ENCODE measurements around the gene COL11A1. TPM values are rescaled to one million over a fixed set of nuclear protein-coding genes. Genes with fewer than 3 reads are reported as not detected.

Gene COL11A1
- total and polyA plus RNA-seq, 2 of the 4 experiments (the other 2 are of a cell fraction): 4.6 to 5.2 TPM

GRCh38 chr1:102884238-102884637, 224.1 kb downstream of the COL11A1 start:
- Histone ChIP-seq H2BK15ac (ENCODE audit: low read depth, low read length) (no peak overlapping the region), H2AK5ac (ENCODE audit: low read depth, low read length) (no peak overlapping the region), H2AK9ac (replicated peaks; ENCODE audit: low read depth, low read length, poor library complexity) (no peak overlapping the region), H2BK20ac (ENCODE audit: low read depth, low read length) (no peak overlapping the region), H4K8ac (ENCODE audit: low read depth in 2 of 2, low read length in 2 of 2) (no peak overlapping the region), H3K18ac (ENCODE audit: low read depth, low read length) (no peak overlapping the region), H4K91ac (ENCODE audit: insufficient read depth, low read depth, low read length) (no peak overlapping the region), H3K79me1 (ENCODE audit: low read depth in 1 of 2, low read length in 2 of 2) (no peaks in the 10 kb centered on the region), H2AFZ (replicated peaks; ENCODE audit: low read length, poor library complexity) (no peak overlapping the region), H4K5ac (ENCODE audit: low read depth, low read length) (no peak overlapping the region), H4K20me1 (ENCODE audit: insufficient read depth, low read length) (no peaks in the 10 kb centered on the region), H3K56ac (ENCODE audit: extremely low read depth, insufficient read depth, low read length) (no peak overlapping the region), H3K9me1 (ENCODE audit: insufficient read depth, low read length) (no peaks in the 10 kb centered on the region), H3K23ac (ENCODE audit: low read depth, low read length) (no peak overlapping the region), H2BK120ac (ENCODE audit: low read depth, low read length) (no peak overlapping the region), H3K36me3 (ENCODE audit: control insufficient read depth, insufficient read depth, low read length) (no peaks in the 10 kb centered on the region), H2BK5ac (ENCODE audit: low read depth, low read length, poor library complexity, severe bottlenecking) (no peak overlapping the region), H3K4me2 (ENCODE audit: low read depth, low read length) (no peak overlapping the region), H3K9me3 (ENCODE audit: control insufficient read depth, insufficient read depth, low read length) (no peaks in the 10 kb centered on the region), H3K4me3 (ENCODE audit: insufficient read depth, low read depth, low read length) (no peak overlapping the region), H3K9ac (ENCODE audit: low read depth, low read length) (no peak overlapping the region), H3K14ac (replicated peaks; ENCODE audit: low read depth, low read length) (no peak overlapping the region), H3K4me1 (ENCODE audit: control insufficient read depth, insufficient read depth, low read length) (peaks cover 2% of the 10 kb centered on the region; the same call in 1 of the 2 replicates), H3K27me3 (ENCODE audit: control insufficient read depth, insufficient read depth, low read length) (no peaks in the 10 kb centered on the region), H3K27ac (ENCODE audit: insufficient read depth, low read length) (no peak overlapping the region), H3K4ac (ENCODE audit: low read depth, low read length) (no peak overlapping the region)
- in situ Hi-C loops (cut with MboI; ENCODE audit: low sequenced_read_pairs) (no loop called here), intact Hi-C loops (cut with micrococcal nuclease) (no loop called here), dilution Hi-C loops (cut with HindIII; ENCODE audit: low sequenced_read_pairs, unreplicated experiment) (no loop called here)
- ChIA-PET CTCF (no interaction called here), POLR2A (ENCODE audit: unreplicated experiment) (no interaction called here)
- 100% methylated on average over 2 of the region's 4 CpGs; no CpG with 5 or more reads in 1 of the 2 experiments for WGBS, 2 experiments (ENCODE audit: extremely low coverage in 2 of 2, insufficient read length in 1 of 2)
- BruUV-seq (replicated peaks): no TSS peak
- no peak for DNase-seq
- no peak for ATAC-seq (ENCODE audit: low read depth)
- no peak for TF ChIP-seq RAD21 (IDR thresholded peaks at IDR 0.05; ENCODE audit: low read length)
- no peak for TF ChIP-seq NFE2L2 (IDR thresholded peaks at IDR 0.05; ENCODE audit: low read depth, low read length)
- TF ChIP-seq ELK1 (IDR thresholded peaks at IDR 0.05; ENCODE audit: borderline replicate concordance, low read depth, low read length): no peak
- no peak for TF ChIP-seq SMC3 (IDR thresholded peaks at IDR 0.05; ENCODE audit: low read depth, low read length)
- no peak for TF ChIP-seq CEBPB (IDR thresholded peaks at IDR 0.05; ENCODE audit: low read depth, low read length)
- no peak for TF ChIP-seq MXI1 (IDR thresholded peaks at IDR 0.05; ENCODE audit: borderline replicate concordance, low read depth, low read length)
- TF ChIP-seq RFX5 (IDR thresholded peaks at IDR 0.05; ENCODE audit: low read depth, low read length): no peak
- TF ChIP-seq MAZ (IDR thresholded peaks at IDR 0.05; ENCODE audit: borderline replicate concordance, low read depth, low read length): no peak

Data from IMR-90 (cell line).